PC-3 (cell line): ENCODE results near the gene KCNQ2. TPM values are rescaled to one million over a fixed set of nuclear protein-coding genes. Genes with fewer than 3 reads are reported as not detected.

Source experiments
- ATAC-seq: fragments of 200-7000 bp; cut with Tn5 transposase; 2 replicates; pipeline ENCODE4 v1.9.1; 2020; ENCODE audit warnings: mild to moderate bottlenecking, moderate library complexity
- BruUV-seq: library from RNA; stranded (reverse); fragments of 400-500 nt; replicated peaks from 2 replicates; lab custom pipeline; 2021; lab: Mats Ljungman, UMichigan
- CTCF ChIA-PET: fragments of 300-600 bp; sonication (Branson Sonifier 250); formaldehyde crosslinking; loops from one replicate; lab custom pipeline; 2022; ENCODE audit warnings: antibody characterized with exemption; lab: Charles Lee
- POLR2A ChIA-PET: fragments of 300-600 bp; sonication (Branson Sonifier 250); formaldehyde crosslinking; loops from one replicate; lab custom pipeline; 2022; ENCODE audit warnings: antibody characterized with exemption; ENCODE audit not compliant: unreplicated experiment; lab: Charles Lee
- DNase-seq: peaks from one replicate; pipeline ENCODE4 v3.0.0-alpha.2; 2015
- H2AFZ ChIP-seq: fragments of 300-600 bp; sonication (generic); 2 replicates; pipeline ENCODE4 v1.6.0; 2016; ENCODE audit warnings: antibody characterized with exemption, low read length
- H3F3A ChIP-seq: fragments of 300-600 bp; sonication (generic); one replicate; pipeline ENCODE4 v1.6.0; 2017; ENCODE audit warnings: antibody characterized with exemption, low read length, control low read depth, mild to moderate bottlenecking; ENCODE audit not compliant: unreplicated experiment
- H3K27ac ChIP-seq: fragments of 300-600 bp; sonication (generic); 2 replicates; pipeline ENCODE4 v1.5.1; 2016; ENCODE audit warnings: mild to moderate bottlenecking, low read length
- H3K27me3 ChIP-seq: fragments of 300-600 bp; sonication (generic); 2 replicates; pipeline ENCODE4 v1.6.1; 2016; ENCODE audit warnings: low read length, mixed read lengths
- H3K36me3 ChIP-seq: fragments of 300-600 bp; sonication (generic); 2 replicates; pipeline ENCODE4 v1.6.1; 2016; ENCODE audit warnings: low read depth, mixed run types, low read length, mixed read lengths
- H3K4me1 ChIP-seq: fragments of 300-600 bp; sonication (generic); 2 replicates; pipeline ENCODE4 v1.5.1; 2016; ENCODE audit warnings: low read length; ENCODE audit not compliant: insufficient read depth
- H3K4me2 ChIP-seq: fragments of 300-600 bp; sonication (generic); 2 replicates; pipeline ENCODE4 v1.6.0; 2016; ENCODE audit warnings: low read length
- H3K4me3 ChIP-seq: fragments of 300-600 bp; sonication (generic); 2 replicates; pipeline ENCODE4 v1.5.1; 2016; ENCODE audit warnings: mild to moderate bottlenecking, low read length, mixed read lengths
- H3K79me2 ChIP-seq: fragments of 300-600 bp; sonication (generic); 2 replicates; pipeline ENCODE4 v1.6.1; 2017; ENCODE audit warnings: low read length, mixed read lengths
- H3K9ac ChIP-seq: fragments of 300-600 bp; sonication (generic); 2 replicates; pipeline ENCODE4 v1.6.0; 2016; ENCODE audit warnings: mild to moderate bottlenecking, low read length
- H3K9me2 ChIP-seq: fragments of 300-600 bp; sonication (generic); replicated peaks from 2 replicates; pipeline ENCODE4 v1.6.1; 2016; ENCODE audit warnings: mixed run types, low read length, mixed read lengths
- H3K9me3 ChIP-seq: fragments of 300-600 bp; sonication (generic); 2 replicates; pipeline ENCODE4 v1.6.1; 2016; ENCODE audit warnings: low read length, mixed read lengths
- H4K20me1 ChIP-seq: fragments of 300-600 bp; sonication (generic); 2 replicates; pipeline ENCODE4 v1.6.1; 2016; ENCODE audit warnings: low read length, mixed read lengths
- CTCF ChIP-seq: fragments of 300-600 bp; sonication (generic); conservative IDR thresholded peaks from 2 replicates; pipeline ENCODE4 v1.5.1; 2017; ENCODE audit warnings: antibody characterized with exemption, low read depth, mild to moderate bottlenecking, low read length
- EZH2 ChIP-seq: fragments of 300-600 bp; sonication (generic); IDR thresholded peaks from one replicate; pipeline ENCODE4 v1.6.1; 2017; ENCODE audit warnings: antibody characterized with exemption, mild to moderate bottlenecking, low read length; ENCODE audit not compliant: unreplicated experiment
- EZH2phosphoT487 ChIP-seq: fragments of 300-600 bp; sonication (generic); IDR thresholded peaks from 2 replicates; pipeline ENCODE4 v1.6.1; 2018; ENCODE audit warnings: mild to moderate bottlenecking, antibody characterized with exemption, low read length, borderline replicate concordance
- intact Hi-C: fragments of 100-400 bp; cut with micrococcal nuclease; formaldehyde crosslinking; loops from 2 replicates; pipeline ENCODE4 v1.9.0; 2023
- total RNA-seq: library from RNA; depleted of rRNA; stranded (reverse); fragments of >200 nt; gene quantifications from 2 replicates; pipeline ENCODE4 v1.2.3, GENCODE V29; 2014

Gene KCNQ2
- total RNA-seq, 1 experiment from 2014 or later: not detected

GRCh38 chr20:63401384-63402110 is 70.9 kb downstream of the KCNQ2 start:
- TF ChIP-seq EZH2phosphoT487 (no peak), CTCF (no peak), EZH2 (no peak)
- no peak overlapping the region for H2AFZ ChIP-seq
- ATAC-seq (no peak), DNase-seq (no peak)
- CTCF ChIA-PET: no interaction called here
- no peaks in the 10 kb centered on the region for H3K36me3 ChIP-seq
- no peaks in the 10 kb centered on the region for H3K79me2 ChIP-seq
- POLR2A ChIA-PET: no interaction called here
- H3K4me2 ChIP-seq: no peak overlapping the region
- no peaks in the 10 kb centered on the region for H3K9me3 ChIP-seq
- H3K27ac ChIP-seq: no peak overlapping the region
- no peak overlapping the region for H3K4me3 ChIP-seq
- H4K20me1 ChIP-seq: no peaks in the 10 kb centered on the region
- H3K9ac ChIP-seq: no peak overlapping the region
- H3K9me2 ChIP-seq: no peaks in the 10 kb centered on the region
- BruUV-seq: no TSS peak
- no peaks in the 10 kb centered on the region for H3F3A ChIP-seq
- H3K4me1 ChIP-seq: no peaks in the 10 kb centered on the region
- H3K27me3 ChIP-seq: peaks cover 47% of the 10 kb centered on the region
- intact Hi-C loops: no loop called here

- Histone ChIP-seq H3K79me2 (no peaks in the 10 kb centered on the region), H3K9me3 (no peaks in the 10 kb centered on the region), H3K4me1 (no peaks in the 10 kb centered on the region), H3K36me3 (no peaks in the 10 kb centered on the region), H3F3A (no peaks in the 10 kb centered on the region), H3K9ac (no peak overlapping the region), H2AFZ (no peak overlapping the region), H4K20me1 (no peaks in the 10 kb centered on the region), H3K27me3 (peaks cover 54% of the 10 kb centered on the region), H3K4me3 (no peak overlapping the region), H3K4me2 (no peak overlapping the region), H3K27ac (no peak overlapping the region), H3K9me2 (no peaks in the 10 kb centered on the region)
- no peak for DNase-seq
- TF ChIP-seq EZH2phosphoT487 (no peak), EZH2 (no peak), CTCF (no peak)
- CTCF ChIA-PET: no interaction called here
- intact Hi-C loops: no loop called here
- BruUV-seq: no TSS peak
- POLR2A ChIA-PET: no interaction called here
- ATAC-seq: no peak
Observed at GRCh38 chr20:63400486-63401210, 71.8 kb downstream of the KCNQ2 start.
